ENCODE results near the gene FAT4. TPM values are rescaled to one million over a fixed set of nuclear protein-coding genes. Genes with fewer than 3 reads are reported as not detected.

The FAT4 gene
- total and polyA plus RNA-seq, 2 donors: 0.94 to 2.7 TPM

GRCh38 chr4:125313989-125314667, 627 bp upstream of the FAT4 start:
- 21% methylated on average over 7 of the region's 7 CpGs for WGBS
- Histone ChIP-seq H3K27me3 (ENCODE audit: control insufficient read depth in 2 of 2, insufficient read depth in 1 of 2, low read length in 1 of 2) (peaks cover 43 to 52% of the 10 kb centered on the region in 2 donors), H3K4me3 (ENCODE audit: low read length in 2 of 2) (peak overlapping the region; percentile 53 to 57), H3K27ac (ENCODE audit: low read depth in 1 of 2, low read length in 1 of 2) (no peak overlapping the region), H3K9me3 (ENCODE audit: control insufficient read depth in 2 of 2, insufficient read depth in 1 of 2, low read length in 1 of 2) (peaks cover 0 to 6% of the 10 kb centered on the region in 2 donors), H3K36me3 (ENCODE audit: control insufficient read depth in 2 of 2, insufficient read depth in 2 of 2, low read length in 1 of 2) (no peaks in the 10 kb centered on the region), H3K4me1 (ENCODE audit: control insufficient read depth in 2 of 2, insufficient read depth in 2 of 2, low read length in 2 of 2) (peaks cover 0 to 33% of the 10 kb centered on the region in 2 donors)
- peak in 1 of 9 donors; percentile 1 for DNase-seq (ENCODE audit: low read depth in 6 of 9, low spot score in 9 of 9)

GRCh38 chr4:125315576-125316400, 1.0 kb downstream of the FAT4 start:
- peak overlapping the region; percentile 38 to 71 for H3K27ac ChIP-seq (ENCODE audit: low read depth in 1 of 2, low read length in 1 of 2)
- peaks cover 0 to 33% of the 10 kb centered on the region in 2 donors for H3K4me1 ChIP-seq (ENCODE audit: control insufficient read depth in 2 of 2, insufficient read depth in 2 of 2, low read length in 2 of 2)
- H3K4me3 ChIP-seq (ENCODE audit: low read length in 2 of 2): peak overlapping the region; percentile 53 to 57
- H3K9me3 ChIP-seq (ENCODE audit: control insufficient read depth in 2 of 2, insufficient read depth in 1 of 2, low read length in 1 of 2): peaks cover 0 to 6% of the 10 kb centered on the region in 2 donors
- peak in 2 of 9 donors; percentile 24 to 44 for DNase-seq (ENCODE audit: low read depth in 6 of 9, low spot score in 9 of 9)
- no peaks in the 10 kb centered on the region for H3K36me3 ChIP-seq (ENCODE audit: control insufficient read depth in 2 of 2, insufficient read depth in 2 of 2, low read length in 1 of 2)
- WGBS: 1% methylated on average over 51 of the region's 51 CpGs
- peaks cover 43 to 52% of the 10 kb centered on the region in 2 donors for H3K27me3 ChIP-seq (ENCODE audit: control insufficient read depth in 2 of 2, insufficient read depth in 1 of 2, low read length in 1 of 2)

GRCh38 chr4:125316401-125316790, 1.6 kb downstream of the FAT4 start:
- no peaks in the 10 kb centered on the region for H3K36me3 ChIP-seq (ENCODE audit: control insufficient read depth in 2 of 2, insufficient read depth in 2 of 2, low read length in 1 of 2)

GRCh38 chr4:125316791-125317524, 2.2 kb downstream of the FAT4 start:
- H3K4me1 ChIP-seq (ENCODE audit: control insufficient read depth in 2 of 2, insufficient read depth in 2 of 2, low read length in 2 of 2): peaks cover 0 to 33% of the 10 kb centered on the region in 2 donors

More at GRCh38 chr4:125316401-125316790, 1.6 kb downstream of the FAT4 start:
- no peak for DNase-seq (ENCODE audit: low read depth in 6 of 9, low spot score in 9 of 9)
- peak overlapping the region; percentile 53 to 57 for H3K4me3 ChIP-seq (ENCODE audit: low read length in 2 of 2)
- peaks cover 0 to 6% of the 10 kb centered on the region in 2 donors for H3K9me3 ChIP-seq (ENCODE audit: control insufficient read depth in 2 of 2, insufficient read depth in 1 of 2, low read length in 1 of 2)
- 1% methylated on average over 25 of the region's 25 CpGs for WGBS
- H3K27me3 ChIP-seq (ENCODE audit: control insufficient read depth in 2 of 2, insufficient read depth in 1 of 2, low read length in 1 of 2): peaks cover 43 to 52% of the 10 kb centered on the region in 2 donors
- peaks cover 0 to 33% of the 10 kb centered on the region in 2 donors for H3K4me1 ChIP-seq (ENCODE audit: control insufficient read depth in 2 of 2, insufficient read depth in 2 of 2, low read length in 2 of 2)
- H3K27ac ChIP-seq (ENCODE audit: low read depth in 1 of 2, low read length in 1 of 2): no peak overlapping the region

GRCh38 chr4:125317525-125317877, 2.7 kb downstream of the FAT4 start:
- Histone ChIP-seq H3K4me3 (ENCODE audit: low read length in 2 of 2) (peak overlapping the region; percentile 21 to 57), H3K9me3 (ENCODE audit: control insufficient read depth in 2 of 2, insufficient read depth in 1 of 2, low read length in 1 of 2) (peaks cover 0 to 6% of the 10 kb centered on the region in 2 donors), H3K27me3 (ENCODE audit: control insufficient read depth in 2 of 2, insufficient read depth in 1 of 2, low read length in 1 of 2) (peaks cover 43 to 52% of the 10 kb centered on the region in 2 donors), H3K36me3 (ENCODE audit: control insufficient read depth in 2 of 2, insufficient read depth in 2 of 2, low read length in 1 of 2) (no peaks in the 10 kb centered on the region), H3K4me1 (ENCODE audit: control insufficient read depth in 2 of 2, insufficient read depth in 2 of 2, low read length in 2 of 2) (peaks cover 0 to 33% of the 10 kb centered on the region in 2 donors), H3K27ac (ENCODE audit: low read depth in 1 of 2, low read length in 1 of 2) (no peak overlapping the region)
- WGBS: 7% methylated on average over 23 of the region's 23 CpGs
- peak in 1 of 9 donors; percentile 7 for DNase-seq (ENCODE audit: low read depth in 6 of 9, low spot score in 9 of 9)

More at GRCh38 chr4:125316791-125317524, 2.2 kb downstream of the FAT4 start:
- Histone ChIP-seq H3K9me3 (ENCODE audit: control insufficient read depth in 2 of 2, insufficient read depth in 1 of 2, low read length in 1 of 2) (peaks cover 0 to 6% of the 10 kb centered on the region in 2 donors), H3K4me3 (ENCODE audit: low read length in 2 of 2) (peak overlapping the region; percentile 21 to 57), H3K27me3 (ENCODE audit: control insufficient read depth in 2 of 2, insufficient read depth in 1 of 2, low read length in 1 of 2) (peaks cover 43 to 52% of the 10 kb centered on the region in 2 donors), H3K27ac (ENCODE audit: low read depth in 1 of 2, low read length in 1 of 2) (no peak overlapping the region), H3K36me3 (ENCODE audit: control insufficient read depth in 2 of 2, insufficient read depth in 2 of 2, low read length in 1 of 2) (no peaks in the 10 kb centered on the region)
- WGBS: 3% methylated on average over 66 of the region's 66 CpGs
- peak in 1 of 9 donors; percentile 5 for DNase-seq (ENCODE audit: low read depth in 6 of 9, low spot score in 9 of 9)

- Histone ChIP-seq H3K27me3 (ENCODE audit: control insufficient read depth in 2 of 2, insufficient read depth in 1 of 2, low read length in 1 of 2) (peaks cover 35 to 42% of the 10 kb centered on the region in 2 donors), H3K9me3 (ENCODE audit: control insufficient read depth in 2 of 2, insufficient read depth in 1 of 2, low read length in 1 of 2) (peaks cover 0 to 3% of the 10 kb centered on the region in 2 donors), H3K4me1 (ENCODE audit: control insufficient read depth in 2 of 2, insufficient read depth in 2 of 2, low read length in 2 of 2) (peaks cover 0 to 29% of the 10 kb centered on the region in 2 donors), H3K4me3 (ENCODE audit: low read length in 2 of 2) (no peak overlapping the region), H3K36me3 (ENCODE audit: control insufficient read depth in 2 of 2, insufficient read depth in 2 of 2, low read length in 1 of 2) (no peaks in the 10 kb centered on the region), H3K27ac (ENCODE audit: low read depth in 1 of 2, low read length in 1 of 2) (no peak overlapping the region)
- 86% methylated on average over 2 of the region's 2 CpGs for WGBS
- no peak for DNase-seq (ENCODE audit: low read depth in 6 of 9, low spot score in 9 of 9)
Observed at GRCh38 chr4:125319311-125319710, 4.6 kb downstream of the FAT4 start.

- Histone ChIP-seq H3K27me3 (ENCODE audit: control insufficient read depth in 2 of 2, insufficient read depth in 1 of 2, low read length in 1 of 2) (peaks cover 10 to 17% of the 10 kb centered on the region in 2 donors), H3K4me1 (ENCODE audit: control insufficient read depth in 2 of 2, insufficient read depth in 2 of 2, low read length in 2 of 2) (peaks cover 0 to 10% of the 10 kb centered on the region in 2 donors), H3K9me3 (ENCODE audit: control insufficient read depth in 2 of 2, insufficient read depth in 1 of 2, low read length in 1 of 2) (no peaks in the 10 kb centered on the region), H3K4me3 (ENCODE audit: low read length in 2 of 2) (no peak overlapping the region), H3K36me3 (ENCODE audit: control insufficient read depth in 2 of 2, insufficient read depth in 2 of 2, low read length in 1 of 2) (no peaks in the 10 kb centered on the region), H3K27ac (ENCODE audit: low read depth in 1 of 2, low read length in 1 of 2) (no peak overlapping the region)
- DNase-seq (ENCODE audit: low read depth in 6 of 9, low spot score in 9 of 9): no peak
Observed at GRCh38 chr4:125321709-125322365, 7.1 kb downstream of the FAT4 start.

- H3K9me3 ChIP-seq (ENCODE audit: control insufficient read depth in 2 of 2, insufficient read depth in 1 of 2, low read length in 1 of 2): no peaks in the 10 kb centered on the region
- H3K36me3 ChIP-seq (ENCODE audit: control insufficient read depth in 2 of 2, insufficient read depth in 2 of 2, low read length in 1 of 2): no peaks in the 10 kb centered on the region
- DNase-seq (ENCODE audit: low read depth in 6 of 9, low spot score in 9 of 9): no peak
- peaks cover 0 to 5% of the 10 kb centered on the region in 2 donors for H3K4me1 ChIP-seq (ENCODE audit: control insufficient read depth in 2 of 2, insufficient read depth in 2 of 2, low read length in 2 of 2)
- H3K27ac ChIP-seq (ENCODE audit: low read depth in 1 of 2, low read length in 1 of 2): no peak overlapping the region
- H3K4me3 ChIP-seq (ENCODE audit: low read length in 2 of 2): no peak overlapping the region
- 80% methylated on average over 1 of the region's 1 CpG for WGBS
- H3K27me3 ChIP-seq (ENCODE audit: control insufficient read depth in 2 of 2, insufficient read depth in 1 of 2, low read length in 1 of 2): peaks cover 5 to 12% of the 10 kb centered on the region in 2 donors
Observed at GRCh38 chr4:125322366-125322730, 7.6 kb downstream of the FAT4 start.

Measured in thymus (tissue), 11 donors.